GM23338 (cell line): ENCODE results near the gene TEAD2. TPM values are rescaled to one million over a fixed set of nuclear protein-coding genes. Genes with fewer than 3 reads are reported as not detected.

Experiments
- ATAC-seq: fragments of 200-7000 bp; cut with Tn5 transposase; 3 replicates; pipeline ENCODE4 v1.9.1; 2020
- DNase-seq: peaks from one replicate; pipeline ENCODE4 v3.0.0-alpha.2; 2015; ENCODE audit warnings: low spot score
- H2AFZ ChIP-seq: fragments of 200-600 bp; sonication (generic); 2 replicates; pipeline ENCODE4 v1.8.0; 2016; ENCODE audit warnings: antibody characterized with exemption, mild to moderate bottlenecking, moderate library complexity
- H3F3A ChIP-seq: fragments of 200-600 bp; sonication (generic); replicated peaks from 2 replicates; pipeline ENCODE4 v1.8.0; 2017; ENCODE audit warnings: antibody characterized with exemption, mixed run types, low read depth
- H3K27ac ChIP-seq: fragments of 200-600 bp; sonication (generic); 2 replicates; pipeline ENCODE4 v1.6.1; 2016; ENCODE audit warnings: low read depth
- H3K27me3 ChIP-seq: fragments of 200-600 bp; sonication (generic); 2 replicates; pipeline ENCODE4 v1.8.0; 2016; ENCODE audit warnings: mild to moderate bottlenecking, mixed run types, moderate library complexity; ENCODE audit not compliant: insufficient read depth
- H3K36me3 ChIP-seq: fragments of 200-600 bp; sonication (generic); 2 replicates; pipeline ENCODE4 v1.8.0; 2016; ENCODE audit warnings: mild to moderate bottlenecking; ENCODE audit not compliant: insufficient read depth
- H3K4me1 ChIP-seq: fragments of 200-600 bp; sonication (generic); 2 replicates; pipeline ENCODE4 v1.8.0; 2016; ENCODE audit warnings: mild to moderate bottlenecking, moderate library complexity; ENCODE audit not compliant: insufficient read depth
- H3K4me2 ChIP-seq: fragments of 200-600 bp; sonication (generic); 2 replicates; pipeline ENCODE4 v1.7.1; 2017; ENCODE audit warnings: mixed run types
- H3K4me3 ChIP-seq: fragments of 200-600 bp; sonication (generic); 2 replicates; pipeline ENCODE4 v1.6.1; 2016; ENCODE audit warnings: mixed run types
- H3K79me2 ChIP-seq: fragments of 200-600 bp; sonication (generic); replicated peaks from 2 replicates; pipeline ENCODE4 v1.8.0; 2017; ENCODE audit warnings: mild to moderate bottlenecking; ENCODE audit not compliant: insufficient read depth
- H3K9me2 ChIP-seq: fragments of 200-600 bp; sonication (generic); 2 replicates; pipeline ENCODE4 v1.8.0; 2017; ENCODE audit not compliant: insufficient read depth
- H4K20me1 ChIP-seq: fragments of 200-600 bp; sonication (generic); replicated peaks from 2 replicates; pipeline ENCODE4 v1.8.0; 2017; ENCODE audit warnings: mild to moderate bottlenecking; ENCODE audit not compliant: insufficient read depth
- H3K27ac Mint-ChIP-seq: 2 replicates; pipeline ENCODE4 v1.8.0; 2020; ENCODE audit warnings: inconsistent platforms, mild to moderate bottlenecking, moderate library complexity, mixed read lengths
- H3K27me3 Mint-ChIP-seq: 3 replicates; pipeline ENCODE4 v1.8.0; 2022; ENCODE audit warnings: low read depth, mild to moderate bottlenecking, moderate library complexity, mixed read lengths, inconsistent platforms; ENCODE audit not compliant: insufficient read depth, poor library complexity
- H3K36me3 Mint-ChIP-seq: 3 replicates; pipeline ENCODE4 v1.8.0; 2021; ENCODE audit warnings: low read depth, mild to moderate bottlenecking, inconsistent platforms, moderate library complexity, mixed read lengths
- H3K4me1 Mint-ChIP-seq: 3 replicates; pipeline ENCODE4 v1.8.0; 2020; ENCODE audit warnings: mild to moderate bottlenecking, inconsistent platforms, mixed read lengths
- H3K4me3 Mint-ChIP-seq: 3 replicates; pipeline ENCODE4 v1.8.0; 2021; ENCODE audit warnings: moderate library complexity, mild to moderate bottlenecking, inconsistent platforms, mixed read lengths
- H3K9me3 Mint-ChIP-seq: 3 replicates; pipeline ENCODE4 v1.8.0; 2020; ENCODE audit warnings: moderate library complexity, mild to moderate bottlenecking, inconsistent platforms, mixed read lengths
- CREB1 ChIP-seq: fragments of 250-450 bp; sonication (Bioruptor Pico); IDR thresholded peaks from 2 replicates; pipeline ENCODE4 v1.5.0; 2020; ENCODE audit warnings: low read depth, mild to moderate bottlenecking, moderate library complexity
- CTCF ChIP-seq, 2 experiments: fragments of 200-600 bp in 1 of 2; sonication (generic) in 1 of 2; conservative IDR thresholded peaks; 2 replicates each; pipeline versions ENCODE4 v1.5.1 to v1.6.1; 2016 to 2017; ENCODE audit warnings: antibody characterized with exemption in 2 of 2, low read depth in 2 of 2, mild to moderate bottlenecking in 2 of 2, moderate library complexity in 1 of 2
- ETS1 ChIP-seq: IDR thresholded peaks from 2 replicates; pipeline ENCODE4 v1.6.1; 2016; ENCODE audit warnings: antibody characterized with exemption
- EZH2 ChIP-seq: fragments of 200-600 bp; sonication (generic); IDR thresholded peaks from one replicate; pipeline ENCODE4 v1.8.0; 2017; ENCODE audit warnings: antibody characterized with exemption, mild to moderate bottlenecking, low read depth; ENCODE audit not compliant: unreplicated experiment
- EZH2phosphoT487 ChIP-seq: fragments of 200-600 bp; sonication (generic); IDR thresholded peaks from one replicate; pipeline ENCODE4 v1.8.1; 2018; ENCODE audit warnings: antibody characterized with exemption; ENCODE audit not compliant: unreplicated experiment
- JUNB ChIP-seq: IDR thresholded peaks from one replicate; pipeline ENCODE4 v1.6.1; 2016; ENCODE audit warnings: antibody characterized with exemption; ENCODE audit not compliant: unreplicated experiment
- NANOG ChIP-seq: IDR thresholded peaks from 2 replicates; pipeline ENCODE4 v1.6.1; 2016; ENCODE audit warnings: antibody characterized with exemption, borderline replicate concordance
- POLR2AphosphoS5 ChIP-seq: IDR thresholded peaks from 2 replicates; pipeline ENCODE4 v1.6.1; 2016; ENCODE audit warnings: antibody characterized with exemption, low read depth
- ZNF331 ChIP-seq: fragments of 250-450 bp; sonication (Bioruptor Pico); IDR thresholded peaks from 2 replicates; pipeline ENCODE4 v1.5.0; 2020; ENCODE audit warnings: low read depth, mild to moderate bottlenecking, moderate library complexity
- ZNF462 ChIP-seq: fragments of 250-450 bp; sonication (Bioruptor Pico); IDR thresholded peaks from 2 replicates; pipeline ENCODE4 v1.5.0; 2020; ENCODE audit warnings: mild to moderate bottlenecking, moderate library complexity
- polyA plus RNA-seq: library from polyadenylated mRNA; unstranded; fragments of >200 nt; fragmentation: Nextera tagmentation; extraction: Ambion mirVana; gene quantifications from 2 replicates; pipeline ENCODE4 v1.2.1, GENCODE V29; 2016
- total RNA-seq: library from RNA; depleted of rRNA; stranded (reverse); fragments of >200 nt; shearing (Covaris generic); gene quantifications from 2 replicates; pipeline ENCODE4 v1.2.3, GENCODE V29; 2014

TEAD2 gene
- total and polyA plus RNA-seq, 2 experiments from 2014 or later = 30.3 to 82.5 TPM

GRCh38 chr19:49380391-49380790 lies 18.2 kb upstream of the TEAD2 start:
- TF ChIP-seq ETS1 (no peak), CTCF (conservative IDR thresholded peaks at IDR 0.05; ENCODE audit: low read depth in 2 of 2) (no peak)
- Histone ChIP-seq H3K27me3 (no peaks in the 10 kb centered on the region), H4K20me1 (no peaks in the 10 kb centered on the region), H3K4me1 (no peaks in the 10 kb centered on the region), H3K36me3 (no peaks in the 10 kb centered on the region), H3K4me3 (no peak overlapping the region), H3K79me2 (no peaks in the 10 kb centered on the region), H3K4me2 (no peak overlapping the region), H3F3A (no peaks in the 10 kb centered on the region), H2AFZ (no peak overlapping the region), H3K9me2 (no peaks in the 10 kb centered on the region), H3K27ac (no peak overlapping the region)
- no peak for ATAC-seq
- Mint-ChIP-seq H3K9me3 (peaks cover 2% of the 10 kb centered on the region; the same call in 1 of the 3 replicates), H3K27ac (no peak overlapping the region), H3K4me1 (no peaks in the 10 kb centered on the region), H3K4me3 (no peak overlapping the region), H3K36me3 (no peaks in the 10 kb centered on the region; the same call in 2 of the 3 replicates), H3K27me3 (peaks cover 4% of the 10 kb centered on the region)
- no peak for DNase-seq

- H4K20me1 ChIP-seq = no peaks in the 10 kb centered on the region
- H3F3A ChIP-seq = no peaks in the 10 kb centered on the region
- Mint-ChIP-seq H3K4me3 (no peak overlapping the region), H3K9me3 (peaks cover 2% of the 10 kb centered on the region; the same call in 1 of the 3 replicates), H3K27ac (no peak overlapping the region), H3K4me1 (no peaks in the 10 kb centered on the region), H3K27me3 (peaks cover 4% of the 10 kb centered on the region), H3K36me3 (no peaks in the 10 kb centered on the region; the same call in 2 of the 3 replicates)
- H3K4me2 ChIP-seq = no peak overlapping the region
- H3K27ac ChIP-seq = no peak overlapping the region
- no peak overlapping the region for H2AFZ ChIP-seq
- no peak overlapping the region for H3K4me3 ChIP-seq
- H3K4me1 ChIP-seq = no peaks in the 10 kb centered on the region
- ATAC-seq (no peak), DNase-seq (no peak)
- no peaks in the 10 kb centered on the region for H3K9me2 ChIP-seq
- H3K79me2 ChIP-seq = no peaks in the 10 kb centered on the region
- H3K36me3 ChIP-seq = no peaks in the 10 kb centered on the region
- H3K27me3 ChIP-seq = no peaks in the 10 kb centered on the region
- no peak for TF ChIP-seq ZNF331 (CRISPR knock-in tag)
- no peak for TF ChIP-seq JUNB
- TF ChIP-seq CREB1 (CRISPR knock-in tag) = no peak
- no peak for TF ChIP-seq EZH2
- no peak for TF ChIP-seq NANOG
- TF ChIP-seq POLR2AphosphoS5 = no peak
- no peak for TF ChIP-seq EZH2phosphoT487
- TF ChIP-seq ETS1 = no peak
- no peak for TF ChIP-seq ZNF462 (CRISPR knock-in tag)
Observed at GRCh38 chr19:49378512-49378911, 16.3 kb upstream of the TEAD2 start.
